GM18508 (cell line): Measurements from ENCODE around the gene BATF.

ENCODE experiments used
- ATAC-seq: cut with Tn5 transposase; IDR thresholded peaks from one replicate; pipeline ENCODE4 v1.9.1; 2021; ENCODE audit warnings: moderate number of reproducible peaks; ENCODE audit not compliant: insufficient read depth, unreplicated experiment

Gene BATF

GRCh38 chr14:75589931-75590330 lies 67.7 kb downstream of the BATF start:
- ATAC-seq = no peak

- ATAC-seq = no peak
These were observed 69.2 kb downstream of the BATF start for GRCh38 chr14:75591331-75591946.

GRCh38 chr14:75591987-75592575 lies 69.8 kb downstream of the BATF start:
- ATAC-seq = no peak

- no peak for ATAC-seq
These were observed 73.0 kb downstream of the BATF start for GRCh38 chr14:75595226-75595625.
